Breast epithelium (tissue), 4 donors: ENCODE measurements around the gene ANKRD55. TPM values are rescaled to one million over a fixed set of nuclear protein-coding genes. Genes with fewer than 3 reads are reported as not detected.
"Not testable (repeated sequence)": the region's sequence is repeated elsewhere in the genome, so short reads cannot be mapped to it uniquely, and the experiment has no call there.

ENCODE experiments used
- DNase-seq, 2 donors: peaks; one replicate each; pipeline ENCODE4 v3.0.0-alpha.2; 2019; ENCODE audit warnings: low spot score in 2 of 2
- H3K27ac ChIP-seq, 2 donors: fragments of 200-600 bp; sonication (generic) in 1 of 2; one replicate each; pipeline ENCODE4 v1.5.1; 2016 to 2019; ENCODE audit warnings: mild to moderate bottlenecking in 1 of 2
- H3K27me3 ChIP-seq, 2 donors: fragments of 200-600 bp; sonication (generic) in 1 of 2; one replicate each; pipeline versions ENCODE4 v1.5.1 to v1.6.0; 2017 to 2019; ENCODE audit warnings: control low read depth in 1 of 2, mild to moderate bottlenecking in 1 of 2
- H3K36me3 ChIP-seq: fragments of 200-600 bp; one replicate; pipeline ENCODE4 v1.5.1; 2019
- H3K4me1 ChIP-seq, 2 donors: fragments of 200-600 bp; sonication (generic); one replicate each; pipeline ENCODE4 v1.5.1; 2016 to 2019; ENCODE audit warnings: control low read depth in 1 of 2
- H3K4me3 ChIP-seq, 3 donors: fragments of 200-600 bp; sonication (generic); 1 replicate in 2 of 3; 2 replicates in 1 of 3; pipeline ENCODE4 v1.5.1; 2016 to 2019; ENCODE audit warnings: mild to moderate bottlenecking in 3 of 3, moderate library complexity in 2 of 3
- H3K9me3 ChIP-seq, 2 donors: fragments of 200-600 bp; sonication (generic) in 1 of 2; one replicate each; pipeline ENCODE4 v1.5.1; 2016 to 2019; ENCODE audit warnings: control low read depth in 1 of 2
- POLR2A ChIP-seq: fragments of 450-650 bp; IDR thresholded peaks from one replicate; pipeline ENCODE4 v1.6.1; 2016; ENCODE audit warnings: antibody characterized with exemption, mild to moderate bottlenecking, moderate library complexity
- POLR2AphosphoS5 ChIP-seq, 3 donors: sonication (generic); formaldehyde crosslinking; IDR thresholded peaks; one replicate each; pipeline ENCODE4 v1.6.1; 2017; ENCODE audit warnings: antibody characterized with exemption in 3 of 3
- intact Hi-C: fragments of 100-400 bp; cut with DNase I; formaldehyde crosslinking; loops from one replicate; pipeline ENCODE4 v1.15.1; 2023; ENCODE audit warnings: low total_unique reads
- total RNA-seq, 3 donors: library from RNA; depleted of rRNA; stranded (reverse); fragments of >200 nt; gene quantifications; one replicate each; pipeline ENCODE4 v1.1.0, GENCODE V29; 2016
- TF ChIP-seq, protein P1 (sequence below), 3 donors: fragments of 450-650 bp; IDR thresholded peaks; one replicate each; pipeline ENCODE4 v1.5.1; 2016 to 2017; ENCODE audit warnings: antibody characterized with exemption in 3 of 3, mild to moderate bottlenecking in 3 of 3, moderate library complexity in 3 of 3

Gene ANKRD55
- total RNA-seq, 3 donors from 2014 or later = 0.32 to 0.33 TPM; not detected in 1

- Histone ChIP-seq H3K36me3 (no peaks in the 10 kb centered on the region), H3K4me3 (no peak overlapping the region), H3K27ac (no peak overlapping the region), H3K9me3 (peaks cover 0 to 6% of the 10 kb centered on the region in 2 donors), H3K4me1 (no peaks in the 10 kb centered on the region), H3K27me3 (no peaks in the 10 kb centered on the region)
- TF ChIP-seq POLR2AphosphoS5 (IDR thresholded peaks at IDR 0.05) = no peak
- no peak for DNase-seq
- intact Hi-C loops = no loop called here
Observed at GRCh38 chr5:56247592-56247991, 14.5 kb upstream of the ANKRD55 start.

DNA sequence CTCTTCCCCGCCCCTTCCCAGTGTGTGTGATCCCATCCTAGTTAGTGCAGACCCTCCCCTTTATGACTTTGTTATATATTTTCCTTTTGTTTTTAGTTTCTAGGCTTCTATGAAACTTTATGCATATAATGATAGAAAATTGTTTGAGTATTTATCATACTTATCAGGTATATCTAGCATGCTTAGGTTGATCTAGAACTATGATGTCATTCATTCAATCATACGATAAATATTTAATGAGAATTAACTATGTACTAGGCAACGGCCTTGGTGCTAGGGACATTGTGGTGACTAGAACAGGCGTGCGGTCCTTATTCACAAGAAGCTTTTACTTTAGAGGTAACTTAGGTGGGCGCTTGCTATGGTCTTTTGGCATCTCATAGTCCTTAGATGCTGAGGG is 13.6 kb upstream of the ANKRD55 start:
- TF ChIP-seq, protein P1, sequence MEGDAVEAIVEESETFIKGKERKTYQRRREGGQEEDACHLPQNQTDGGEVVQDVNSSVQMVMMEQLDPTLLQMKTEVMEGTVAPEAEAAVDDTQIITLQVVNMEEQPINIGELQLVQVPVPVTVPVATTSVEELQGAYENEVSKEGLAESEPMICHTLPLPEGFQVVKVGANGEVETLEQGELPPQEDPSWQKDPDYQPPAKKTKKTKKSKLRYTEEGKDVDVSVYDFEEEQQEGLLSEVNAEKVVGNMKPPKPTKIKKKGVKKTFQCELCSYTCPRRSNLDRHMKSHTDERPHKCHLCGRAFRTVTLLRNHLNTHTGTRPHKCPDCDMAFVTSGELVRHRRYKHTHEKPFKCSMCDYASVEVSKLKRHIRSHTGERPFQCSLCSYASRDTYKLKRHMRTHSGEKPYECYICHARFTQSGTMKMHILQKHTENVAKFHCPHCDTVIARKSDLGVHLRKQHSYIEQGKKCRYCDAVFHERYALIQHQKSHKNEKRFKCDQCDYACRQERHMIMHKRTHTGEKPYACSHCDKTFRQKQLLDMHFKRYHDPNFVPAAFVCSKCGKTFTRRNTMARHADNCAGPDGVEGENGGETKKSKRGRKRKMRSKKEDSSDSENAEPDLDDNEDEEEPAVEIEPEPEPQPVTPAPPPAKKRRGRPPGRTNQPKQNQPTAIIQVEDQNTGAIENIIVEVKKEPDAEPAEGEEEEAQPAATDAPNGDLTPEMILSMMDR (IDR thresholded peaks at IDR 0.05) = no peak
- Histone ChIP-seq H3K9me3 (peaks cover 7 to 15% of the 10 kb centered on the region in 2 donors), H3K27ac (peak overlapping the region in 1 of 2 donors; percentile 17), H3K4me1 (no peaks in the 10 kb centered on the region), H3K36me3 (no peaks in the 10 kb centered on the region), H3K4me3 (no peak overlapping the region), H3K27me3 (no peaks in the 10 kb centered on the region)
- intact Hi-C loops = no loop called here
- DNase-seq = no peak

- H3K27ac ChIP-seq = no peak overlapping the region
- no peaks in the 10 kb centered on the region for H3K36me3 ChIP-seq
- peaks cover 7 to 15% of the 10 kb centered on the region in 2 donors for H3K9me3 ChIP-seq
- intact Hi-C loops = no loop called here
- H3K4me3 ChIP-seq = no peak overlapping the region
- no peaks in the 10 kb centered on the region for H3K4me1 ChIP-seq
- no peaks in the 10 kb centered on the region for H3K27me3 ChIP-seq
- TF ChIP-seq, protein P1 (IDR thresholded peaks at IDR 0.05) = no peak
- TF ChIP-seq POLR2A = no peak
- TF ChIP-seq POLR2AphosphoS5 (IDR thresholded peaks at IDR 0.05) = no peak
- DNase-seq = no peak
Observed at GRCh38 chr5:56245481-56245880, 12.4 kb upstream of the ANKRD55 start.

GRCh38 chr5:56244627-56245026 is 11.5 kb upstream of the ANKRD55 start:
- no peak for DNase-seq

GRCh38 chr5:56242271-56242670 is 9.1 kb upstream of the ANKRD55 start:
- intact Hi-C loops, H3K27me3 ChIP-seq, H3K4me3 ChIP-seq, H3K27ac ChIP-seq, DNase-seq, H3K36me3 ChIP-seq, H3K4me1 ChIP-seq: not testable (repeated sequence)
- peaks cover 12 to 14% of the 10 kb centered on the region in 2 donors for H3K9me3 ChIP-seq

More at GRCh38 chr5:56244627-56245026, 11.5 kb upstream of the ANKRD55 start:
- Histone ChIP-seq H3K4me3 (no peak overlapping the region), H3K4me1 (no peaks in the 10 kb centered on the region), H3K27ac (no peak overlapping the region), H3K9me3 (peaks cover 7 to 15% of the 10 kb centered on the region in 2 donors), H3K27me3 (no peaks in the 10 kb centered on the region), H3K36me3 (no peaks in the 10 kb centered on the region)
- TF ChIP-seq POLR2AphosphoS5 (IDR thresholded peaks at IDR 0.05) (no peak), POLR2A (no peak)
- TF ChIP-seq, protein P1 (IDR thresholded peaks at IDR 0.05) = no peak
- intact Hi-C loops = no loop called here

GRCh38 chr5:56232538-56232937 is 592 bp downstream of the ANKRD55 start:
- no peaks in the 10 kb centered on the region for H3K9me3 ChIP-seq
- no peak overlapping the region for H3K4me3 ChIP-seq
- H3K27ac ChIP-seq = no peak overlapping the region
- no peaks in the 10 kb centered on the region for H3K36me3 ChIP-seq
- H3K27me3 ChIP-seq = no peaks in the 10 kb centered on the region
- intact Hi-C loops = no loop called here
- H3K4me1 ChIP-seq = no peaks in the 10 kb centered on the region
- DNase-seq = no peak
- TF ChIP-seq POLR2A (no peak), POLR2AphosphoS5 (IDR thresholded peaks at IDR 0.05) (no peak)
- TF ChIP-seq, protein P1 (IDR thresholded peaks at IDR 0.05) = no peak
